Measurements from ENCODE around the gene INF2.
"Not testable (repeated sequence)": the region's sequence is repeated elsewhere in the genome, so short reads cannot be mapped to it uniquely, and the experiment has no call there.

INF2 gene

GRCh38 chr14:104659764-104660523 is 29.5 kb upstream of the INF2 start:
- TF ChIP-seq, protein P1, sequence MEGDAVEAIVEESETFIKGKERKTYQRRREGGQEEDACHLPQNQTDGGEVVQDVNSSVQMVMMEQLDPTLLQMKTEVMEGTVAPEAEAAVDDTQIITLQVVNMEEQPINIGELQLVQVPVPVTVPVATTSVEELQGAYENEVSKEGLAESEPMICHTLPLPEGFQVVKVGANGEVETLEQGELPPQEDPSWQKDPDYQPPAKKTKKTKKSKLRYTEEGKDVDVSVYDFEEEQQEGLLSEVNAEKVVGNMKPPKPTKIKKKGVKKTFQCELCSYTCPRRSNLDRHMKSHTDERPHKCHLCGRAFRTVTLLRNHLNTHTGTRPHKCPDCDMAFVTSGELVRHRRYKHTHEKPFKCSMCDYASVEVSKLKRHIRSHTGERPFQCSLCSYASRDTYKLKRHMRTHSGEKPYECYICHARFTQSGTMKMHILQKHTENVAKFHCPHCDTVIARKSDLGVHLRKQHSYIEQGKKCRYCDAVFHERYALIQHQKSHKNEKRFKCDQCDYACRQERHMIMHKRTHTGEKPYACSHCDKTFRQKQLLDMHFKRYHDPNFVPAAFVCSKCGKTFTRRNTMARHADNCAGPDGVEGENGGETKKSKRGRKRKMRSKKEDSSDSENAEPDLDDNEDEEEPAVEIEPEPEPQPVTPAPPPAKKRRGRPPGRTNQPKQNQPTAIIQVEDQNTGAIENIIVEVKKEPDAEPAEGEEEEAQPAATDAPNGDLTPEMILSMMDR (IDR thresholded peaks at IDR 0.05; ENCODE audit: low read depth, low read length): no peak
- H3K36me3 ChIP-seq: no peaks in the 10 kb centered on the region
- H3K4me3 ChIP-seq (ENCODE audit: low read depth, low read length): no peak overlapping the region
- H3K4me1 ChIP-seq: no peaks in the 10 kb centered on the region
- no peaks in the 10 kb centered on the region for H3K9me3 ChIP-seq
- H3K27me3 ChIP-seq: no peaks in the 10 kb centered on the region
- no peak for DNase-seq

- Histone ChIP-seq H3K27me3 (no peaks in the 10 kb centered on the region), H3K4me1 (no peaks in the 10 kb centered on the region), H3K9me3 (no peaks in the 10 kb centered on the region), H3K4me3 (ENCODE audit: low read depth, low read length) (no peak overlapping the region), H3K36me3 (no peaks in the 10 kb centered on the region)
- TF ChIP-seq, protein P1 (IDR thresholded peaks at IDR 0.05; ENCODE audit: low read depth, low read length): no peak
- no peak for DNase-seq
Observed at GRCh38 chr14:104660597-104660996, 28.8 kb upstream of the INF2 start.

DNA sequence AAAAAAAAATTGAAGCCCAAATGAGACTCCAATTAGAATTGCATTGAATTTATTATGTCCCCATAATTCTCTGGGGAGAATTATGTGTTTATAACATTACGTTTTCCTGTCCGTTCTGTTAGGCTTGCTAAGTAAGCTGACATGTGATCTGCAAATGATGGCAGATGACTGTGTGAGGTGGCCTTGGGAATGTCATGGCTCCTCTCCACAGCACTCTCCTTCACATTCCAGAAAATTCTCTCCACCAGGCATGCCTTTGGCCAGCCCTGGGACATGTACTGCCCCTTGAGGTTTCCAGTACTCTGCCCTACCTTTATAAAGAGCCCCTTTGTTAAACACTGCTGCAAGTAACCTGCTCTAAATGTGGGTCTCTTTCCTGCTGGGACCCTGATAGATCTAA is 28.3 kb upstream of the INF2 start:
- no peak for DNase-seq
- H3K4me1 ChIP-seq: no peaks in the 10 kb centered on the region
- no peak overlapping the region for H3K4me3 ChIP-seq (ENCODE audit: low read depth, low read length)
- H3K9me3 ChIP-seq: no peaks in the 10 kb centered on the region
- H3K27me3 ChIP-seq: no peaks in the 10 kb centered on the region
- TF ChIP-seq, protein P1 (IDR thresholded peaks at IDR 0.05; ENCODE audit: low read depth, low read length): no peak
- H3K36me3 ChIP-seq: no peaks in the 10 kb centered on the region

DNA sequence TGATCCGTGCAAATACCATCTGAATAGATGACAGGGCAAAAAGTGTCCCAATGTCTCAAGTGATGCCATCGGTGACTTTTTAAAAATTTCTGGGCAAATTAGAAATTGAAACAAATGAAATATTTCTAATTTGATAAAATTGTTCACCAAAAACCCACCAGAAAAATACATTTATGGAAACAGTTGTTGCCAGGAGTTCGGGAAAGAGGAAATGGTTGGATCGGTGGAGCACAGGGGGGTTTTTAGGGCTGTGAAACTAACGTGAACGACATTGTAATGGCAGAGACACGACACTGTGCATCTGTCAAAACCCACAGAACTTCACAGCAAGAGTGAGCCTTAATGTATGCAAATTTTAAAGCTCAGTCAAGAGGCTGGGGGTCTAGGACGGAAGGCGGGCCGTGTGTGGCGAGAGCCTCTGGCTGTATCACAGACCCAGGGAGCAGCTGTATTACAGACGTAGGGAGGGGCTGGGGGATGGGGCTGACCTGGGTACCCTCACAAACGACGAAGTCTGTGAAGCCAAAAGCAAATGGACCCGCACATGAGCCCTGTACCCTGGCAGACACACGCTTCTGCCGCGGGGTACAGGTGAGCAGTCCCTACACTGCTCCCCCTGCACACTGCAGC is 27.8 kb upstream of the INF2 start:
- H3K4me3 ChIP-seq (ENCODE audit: low read depth, low read length); H3K36me3 ChIP-seq; H3K27me3 ChIP-seq; H3K4me1 ChIP-seq; DNase-seq; H3K9me3 ChIP-seq: not testable (repeated sequence)

GRCh38 chr14:104662472-104662871 is 26.9 kb upstream of the INF2 start:
- H3K9me3 ChIP-seq; H3K27me3 ChIP-seq; H3K36me3 ChIP-seq; DNase-seq; H3K4me3 ChIP-seq (ENCODE audit: low read depth, low read length); H3K4me1 ChIP-seq: not testable (repeated sequence)

DNA sequence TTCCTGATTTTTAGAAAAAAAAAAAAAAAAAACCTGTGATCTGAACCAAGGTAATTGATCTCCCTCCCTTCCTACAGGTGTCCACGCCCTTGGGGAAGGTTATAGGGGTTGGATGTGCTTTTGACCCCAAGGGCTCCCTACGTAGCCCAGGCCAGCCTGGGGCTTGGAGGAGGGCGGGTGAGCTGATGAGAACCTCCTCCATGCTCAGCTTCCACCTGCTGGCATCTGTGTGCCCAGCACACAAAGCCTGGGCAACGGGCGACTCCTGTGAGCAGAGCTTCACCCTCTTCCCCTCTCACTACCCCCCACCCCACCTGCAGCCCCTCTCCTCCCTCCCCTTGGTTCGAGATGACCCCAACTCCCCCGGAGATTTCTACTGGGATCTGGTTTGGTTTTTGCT is 25.3 kb upstream of the INF2 start:
- Histone ChIP-seq H3K36me3 (no peaks in the 10 kb centered on the region), H3K27me3 (no peaks in the 10 kb centered on the region), H3K4me3 (ENCODE audit: low read depth, low read length) (no peak overlapping the region), H3K9me3 (no peaks in the 10 kb centered on the region), H3K4me1 (no peaks in the 10 kb centered on the region)
- TF ChIP-seq, protein P1 (IDR thresholded peaks at IDR 0.05; ENCODE audit: low read depth, low read length): no peak
- no peak for DNase-seq

DNA sequence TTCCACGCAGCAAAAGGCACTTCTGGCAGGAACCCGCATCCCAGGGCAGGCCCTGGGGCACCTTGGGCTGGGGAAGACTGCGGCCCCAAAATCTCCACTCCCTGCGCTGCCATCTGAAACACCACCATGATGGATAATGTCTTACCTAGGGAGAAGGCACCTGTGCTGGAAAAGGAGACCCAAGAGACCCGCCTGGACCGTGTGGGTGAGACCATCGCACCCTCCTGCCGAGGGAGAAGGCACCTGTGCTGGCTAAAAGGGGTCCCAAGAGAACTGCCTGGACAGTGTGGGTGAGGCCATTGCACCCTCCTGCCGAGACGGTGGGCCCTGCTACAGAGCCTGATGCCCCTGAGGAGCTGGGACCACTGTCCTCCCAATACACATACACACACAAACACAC is 24.8 kb upstream of the INF2 start:
- TF ChIP-seq, protein P1 (IDR thresholded peaks at IDR 0.05; ENCODE audit: low read depth, low read length): no peak
- H3K4me3 ChIP-seq (ENCODE audit: low read depth, low read length): no peak overlapping the region
- DNase-seq: no peak
- no peaks in the 10 kb centered on the region for H3K9me3 ChIP-seq
- no peaks in the 10 kb centered on the region for H3K36me3 ChIP-seq
- H3K27me3 ChIP-seq: no peaks in the 10 kb centered on the region
- H3K4me1 ChIP-seq: no peaks in the 10 kb centered on the region

Data from BE2C (cell line).